Right lung (tissue), 5 donors: ENCODE data around the gene S1PR3. TPM values are rescaled to one million over a fixed set of nuclear protein-coding genes. Genes with fewer than 3 reads are reported as not detected.

Experiments used
- DNase-seq, 2 donors: peaks; one replicate each; pipeline ENCODE4 v3.0.0-alpha.2; 2013
- polyA plus RNA-seq, 5 donors: library from polyadenylated mRNA; unstranded; fragments of 120-200 nt; gene quantifications; one replicate each; pipeline versions ENCODE4 v1.2.1 to v1.2.3, GENCODE V29; 2013; ENCODE audit warnings: inconsistent platforms in 1 of 5, low replicate concordance in 1 of 5; ENCODE audit not compliant: insufficient read length in 5 of 5, insufficient read depth in 1 of 5

S1PR3 gene
- polyA plus RNA-seq, 5 donors = 77.2 to 113 (median 80.3) TPM

GRCh38 chr9:89006996-89007967 lies 16.0 kb downstream of the S1PR3 start:
- DNase-seq = no peak

- DNase-seq = no peak
These were observed 16.9 kb downstream of the S1PR3 start for GRCh38 chr9:89008055-89008743.

- DNase-seq = no peak
These were observed 17.7 kb downstream of the S1PR3 start for GRCh38 chr9:89008744-89009545.

- no peak for DNase-seq
These were observed 18.2 kb downstream of the S1PR3 start for GRCh38 chr9:89009546-89009840.

- no peak for DNase-seq
These were observed 18.8 kb downstream of the S1PR3 start for GRCh38 chr9:89010056-89010455.

GRCh38 chr9:89010526-89011111 lies 19.4 kb downstream of the S1PR3 start:
- no peak for DNase-seq

- no peak for DNase-seq
These were observed 20.4 kb downstream of the S1PR3 start for GRCh38 chr9:89011683-89012082.

GRCh38 chr9:89012294-89013042 lies 21.2 kb downstream of the S1PR3 start:
- DNase-seq = no peak

- DNase-seq = no peak
These were observed 22.4 kb downstream of the S1PR3 start for GRCh38 chr9:89013660-89014059.

- no peak for DNase-seq
These were observed 22.9 kb downstream of the S1PR3 start for GRCh38 chr9:89014153-89014552.

GRCh38 chr9:89015336-89015735 lies 24.1 kb downstream of the S1PR3 start:
- no peak for DNase-seq

GRCh38 chr9:89020754-89021153 lies 29.5 kb downstream of the S1PR3 start:
- no peak for DNase-seq

GRCh38 chr9:89021154-89021803 lies 30.0 kb downstream of the S1PR3 start:
- no peak for DNase-seq

GRCh38 chr9:89022001-89022759 lies 30.9 kb downstream of the S1PR3 start:
- peak; percentile 83 for DNase-seq

GRCh38 chr9:89022902-89023301 lies 31.6 kb downstream of the S1PR3 start:
- no peak for DNase-seq

- DNase-seq = no peak
These were observed 32.5 kb downstream of the S1PR3 start for GRCh38 chr9:89023740-89024139.

- no peak for DNase-seq
These were observed 33.5 kb downstream of the S1PR3 start for GRCh38 chr9:89024727-89025126.

- DNase-seq = no peak
These were observed 34.3 kb downstream of the S1PR3 start for GRCh38 chr9:89025553-89025952.

- DNase-seq = no peak
These were observed 35.6 kb downstream of the S1PR3 start for GRCh38 chr9:89026876-89027275.

GRCh38 chr9:89029788-89030187 lies 38.5 kb downstream of the S1PR3 start:
- DNase-seq = no peak
